T follicular helper cell (primary cell): ENCODE data around the gene AFMID.
"Not testable (repeated sequence)": the region's sequence is repeated elsewhere in the genome, so short reads cannot be mapped to it uniquely, and the experiment has no call there.

Experiments
- DNase-seq: peaks from one replicate; pipeline ENCODE4 v3.0.0-alpha.2; 2020; ENCODE audit warnings: low read depth

AFMID gene

DNA sequence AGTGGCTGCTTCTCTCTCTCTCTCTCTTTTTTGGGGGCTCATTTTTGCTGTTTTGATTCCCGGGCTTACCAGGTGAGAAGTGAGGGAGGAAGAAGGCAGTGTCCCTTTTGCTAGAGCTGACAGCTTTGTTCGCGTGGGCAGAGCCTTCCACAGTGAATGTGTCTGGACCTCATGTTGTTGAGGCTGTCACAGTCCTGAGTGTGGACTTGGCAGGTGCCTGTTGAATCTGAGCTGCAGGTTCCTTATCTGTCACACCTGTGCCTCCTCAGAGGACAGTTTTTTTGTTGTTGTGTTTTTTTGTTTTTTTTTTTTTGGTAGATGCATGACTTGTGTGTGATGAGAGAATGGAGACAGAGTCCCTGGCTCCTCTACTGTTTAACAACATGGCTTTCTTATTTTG lies 36.6 kb downstream of the AFMID start:
- no peak for DNase-seq

DNA sequence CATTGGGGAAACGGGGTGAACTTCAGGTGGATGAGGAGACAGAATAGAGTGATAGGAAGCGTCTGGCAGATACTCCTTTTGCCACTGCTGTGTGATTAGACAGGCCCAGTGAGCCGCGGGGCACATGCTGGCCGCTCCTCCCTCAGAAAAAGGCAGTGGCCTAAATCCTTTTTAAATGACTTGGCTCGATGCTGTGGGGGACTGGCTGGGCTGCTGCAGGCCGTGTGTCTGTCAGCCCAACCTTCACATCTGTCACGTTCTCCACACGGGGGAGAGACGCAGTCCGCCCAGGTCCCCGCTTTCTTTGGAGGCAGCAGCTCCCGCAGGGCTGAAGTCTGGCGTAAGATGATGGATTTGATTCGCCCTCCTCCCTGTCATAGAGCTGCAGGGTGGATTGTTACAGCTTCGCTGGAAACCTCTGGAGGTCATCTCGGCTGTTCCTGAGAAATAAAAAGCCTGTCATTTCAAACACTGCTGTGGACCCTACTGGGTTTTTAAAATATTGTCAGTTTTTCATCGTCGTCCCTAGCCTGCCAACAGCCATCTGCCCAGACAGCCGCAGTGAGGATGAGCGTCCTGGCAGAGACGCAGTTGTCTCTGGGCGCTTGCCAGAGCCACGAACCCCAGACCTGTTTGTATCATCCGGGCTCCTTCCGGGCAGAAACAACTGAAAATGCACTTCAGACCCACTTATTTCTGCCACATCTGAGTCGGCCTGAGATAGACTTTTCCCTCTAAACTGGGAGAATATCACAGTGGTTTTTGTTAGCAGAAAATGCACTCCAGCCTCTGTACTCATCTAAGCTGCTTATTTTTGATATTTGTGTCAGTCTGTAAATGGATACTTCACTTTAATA lies 37.3 kb downstream of the AFMID start:
- no peak for DNase-seq

DNA sequence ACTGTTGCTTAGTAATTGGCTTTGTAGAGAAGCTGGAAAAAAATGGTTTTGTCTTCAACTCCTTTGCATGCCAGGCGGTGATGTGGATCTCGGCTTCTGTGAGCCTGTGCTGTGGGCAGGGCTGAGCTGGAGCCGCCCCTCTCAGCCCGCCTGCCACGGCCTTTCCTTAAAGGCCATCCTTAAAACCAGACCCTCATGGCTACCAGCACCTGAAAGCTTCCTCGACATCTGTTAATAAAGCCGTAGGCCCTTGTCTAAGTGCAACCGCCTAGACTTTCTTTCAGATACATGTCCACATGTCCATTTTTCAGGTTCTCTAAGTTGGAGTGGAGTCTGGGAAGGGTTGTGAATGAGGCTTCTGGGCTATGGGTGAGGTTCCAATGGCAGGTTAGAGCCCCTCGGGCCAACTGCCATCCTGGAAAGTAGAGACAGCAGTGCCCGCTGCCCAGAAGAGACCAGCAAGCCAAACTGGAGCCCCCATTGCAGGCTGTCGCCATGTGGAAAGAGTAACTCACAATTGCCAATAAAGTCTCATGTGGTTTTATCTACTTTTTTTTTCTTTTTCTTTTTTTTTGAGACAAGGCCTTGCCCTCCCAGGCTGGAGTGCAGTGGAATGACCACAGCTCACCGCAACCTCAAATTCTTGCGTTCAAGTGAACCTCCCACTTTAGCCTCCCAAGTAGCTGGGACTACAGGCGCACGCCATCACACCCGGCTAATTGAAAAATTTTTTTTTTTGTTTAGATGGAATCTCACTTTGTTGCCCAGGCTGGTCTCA lies 38.1 kb downstream of the AFMID start:
- DNase-seq: no peak

DNA sequence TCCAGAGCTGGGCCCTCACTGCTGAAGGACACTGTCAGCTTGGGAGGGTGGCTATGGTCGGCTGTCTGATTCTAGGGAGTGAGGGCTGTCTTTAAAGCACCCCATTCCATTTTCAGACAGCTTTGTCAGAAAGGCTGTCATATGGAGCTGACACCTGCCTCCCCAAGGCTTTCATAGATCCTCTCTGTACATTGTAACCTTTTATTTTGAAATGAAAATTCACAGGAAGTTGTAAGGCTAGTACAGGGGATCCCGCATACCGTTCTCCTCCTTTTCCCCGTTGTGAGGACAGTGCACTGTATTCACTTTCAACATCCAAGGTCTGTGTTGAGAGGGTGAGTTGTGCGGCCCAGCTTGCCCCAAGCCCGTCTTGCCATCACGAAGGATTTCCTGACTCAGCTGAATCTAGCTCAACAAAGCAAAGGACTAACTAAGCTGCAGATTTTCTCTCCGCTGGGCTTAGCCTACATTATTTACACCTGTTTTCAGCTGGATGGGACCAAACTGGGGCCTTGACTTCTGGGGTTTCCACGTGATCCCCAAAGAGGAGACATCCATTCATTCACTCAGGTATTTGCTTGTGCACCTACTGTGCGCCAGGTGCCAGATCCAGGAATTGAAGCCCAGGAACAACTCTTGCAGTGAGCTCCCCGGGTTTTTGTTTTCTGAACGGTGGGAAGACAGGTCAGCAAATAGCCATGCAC lies 39.0 kb downstream of the AFMID start:
- no peak for DNase-seq

DNA sequence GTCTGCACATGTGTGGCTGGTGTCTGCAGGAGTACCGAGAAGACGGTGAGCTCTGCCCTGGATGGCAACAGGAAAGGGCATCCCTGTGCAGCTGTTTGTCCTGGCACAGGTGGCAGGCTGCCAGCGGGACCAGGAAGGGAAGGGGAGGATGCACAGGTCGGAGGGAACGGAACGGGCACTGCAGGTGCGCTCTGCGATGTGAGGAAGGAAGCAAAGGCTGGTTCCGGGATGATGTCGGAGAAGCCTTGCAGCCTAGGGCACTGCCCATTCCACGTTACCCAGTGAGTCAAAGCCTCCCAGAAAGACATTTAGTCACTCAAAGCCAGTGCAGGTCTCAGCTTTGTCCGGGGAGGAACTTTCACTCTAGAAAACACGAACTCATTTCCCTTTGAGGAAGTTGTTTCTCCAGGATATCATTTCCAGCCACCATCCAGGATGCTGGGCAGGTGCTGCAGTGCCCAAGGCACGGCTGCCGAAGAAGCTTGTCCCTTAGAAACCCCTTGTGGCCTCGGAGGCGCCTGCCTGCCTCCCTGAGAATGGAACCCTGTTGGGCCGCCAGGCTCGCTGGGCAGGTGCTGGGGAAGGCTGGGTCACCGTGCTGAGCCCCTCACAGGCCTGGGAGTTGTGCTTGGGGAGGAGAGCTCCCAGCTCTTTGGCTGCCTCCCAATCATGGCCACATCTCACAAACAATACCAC lies 39.7 kb downstream of the AFMID start:
- no peak for DNase-seq

DNA sequence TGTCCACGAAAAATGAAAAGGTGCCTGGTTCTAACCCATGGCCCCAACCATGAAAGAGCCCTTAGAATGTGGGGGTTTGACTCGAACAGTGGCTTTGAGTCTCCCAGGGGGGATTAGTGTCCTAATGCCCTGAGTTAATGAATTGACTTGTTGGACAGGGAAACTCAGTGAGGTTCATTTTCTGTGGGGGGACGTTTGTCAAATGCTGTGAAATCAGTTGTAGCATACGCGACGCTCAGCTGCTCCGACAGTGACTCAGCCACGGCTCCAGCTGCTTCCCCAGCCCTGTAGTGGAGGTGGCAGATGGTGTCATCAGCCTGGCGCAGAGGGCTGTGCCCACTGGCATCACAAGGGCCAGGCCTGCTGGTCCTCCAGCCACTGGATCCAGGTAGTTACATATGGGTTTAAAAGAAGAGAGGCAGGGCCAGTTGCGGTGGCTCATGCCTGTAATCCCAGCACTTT lies 40.3 kb downstream of the AFMID start:
- DNase-seq: no peak

DNA sequence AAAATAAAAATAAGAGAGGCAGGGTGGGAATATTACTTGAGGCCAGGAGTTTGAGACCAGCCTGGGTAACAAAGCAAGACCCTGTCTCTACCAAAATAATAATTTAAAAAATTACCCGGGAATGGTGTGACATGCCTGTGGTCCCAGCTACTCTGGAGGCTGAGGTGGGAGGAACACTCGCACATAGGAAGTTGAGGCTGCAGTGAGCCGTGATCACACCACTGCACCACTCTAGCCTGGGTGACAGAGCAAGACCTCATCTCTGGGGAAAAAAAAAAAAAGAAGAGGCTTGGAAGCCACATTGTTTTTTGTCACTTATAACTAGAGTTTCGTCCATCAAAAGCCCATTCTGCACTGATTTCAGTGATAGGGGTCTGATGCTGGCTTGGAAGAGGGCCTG lies 41.0 kb downstream of the AFMID start:
- no peak for DNase-seq

DNA sequence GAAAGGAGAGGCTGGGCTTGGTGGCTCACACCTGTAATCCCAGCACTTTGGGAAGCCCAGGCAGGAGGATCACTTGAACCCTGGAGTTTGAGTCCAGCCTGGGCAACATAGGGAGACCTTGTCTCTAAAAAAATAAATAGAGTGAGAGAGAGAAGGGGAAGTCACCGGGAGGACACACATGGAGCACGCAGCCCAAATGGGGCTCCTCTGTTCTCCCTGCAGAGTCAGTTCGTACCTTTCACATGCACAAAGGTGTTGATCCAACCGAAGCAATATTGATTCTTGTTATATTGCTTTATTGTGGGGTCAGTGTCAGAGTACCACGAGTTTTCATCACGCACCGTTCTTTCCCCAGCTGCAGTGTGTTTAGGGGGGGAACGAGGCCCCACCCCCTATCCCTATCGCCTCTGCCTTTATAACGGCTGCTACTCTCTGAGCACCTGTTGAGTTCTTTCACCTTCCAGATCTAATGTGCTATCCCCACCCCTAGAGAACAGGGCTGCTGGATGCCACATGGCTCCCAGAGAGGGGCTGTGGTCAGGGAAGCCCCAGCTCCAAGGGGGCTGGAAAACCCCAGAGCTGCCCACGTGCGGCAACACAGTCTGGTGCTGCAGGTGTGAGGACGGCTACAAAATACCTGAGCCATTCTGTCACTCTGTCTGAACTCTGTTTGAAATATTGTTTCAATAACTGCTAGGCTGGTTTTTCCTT lies 43.2 kb downstream of the AFMID start:
- no peak for DNase-seq

DNA sequence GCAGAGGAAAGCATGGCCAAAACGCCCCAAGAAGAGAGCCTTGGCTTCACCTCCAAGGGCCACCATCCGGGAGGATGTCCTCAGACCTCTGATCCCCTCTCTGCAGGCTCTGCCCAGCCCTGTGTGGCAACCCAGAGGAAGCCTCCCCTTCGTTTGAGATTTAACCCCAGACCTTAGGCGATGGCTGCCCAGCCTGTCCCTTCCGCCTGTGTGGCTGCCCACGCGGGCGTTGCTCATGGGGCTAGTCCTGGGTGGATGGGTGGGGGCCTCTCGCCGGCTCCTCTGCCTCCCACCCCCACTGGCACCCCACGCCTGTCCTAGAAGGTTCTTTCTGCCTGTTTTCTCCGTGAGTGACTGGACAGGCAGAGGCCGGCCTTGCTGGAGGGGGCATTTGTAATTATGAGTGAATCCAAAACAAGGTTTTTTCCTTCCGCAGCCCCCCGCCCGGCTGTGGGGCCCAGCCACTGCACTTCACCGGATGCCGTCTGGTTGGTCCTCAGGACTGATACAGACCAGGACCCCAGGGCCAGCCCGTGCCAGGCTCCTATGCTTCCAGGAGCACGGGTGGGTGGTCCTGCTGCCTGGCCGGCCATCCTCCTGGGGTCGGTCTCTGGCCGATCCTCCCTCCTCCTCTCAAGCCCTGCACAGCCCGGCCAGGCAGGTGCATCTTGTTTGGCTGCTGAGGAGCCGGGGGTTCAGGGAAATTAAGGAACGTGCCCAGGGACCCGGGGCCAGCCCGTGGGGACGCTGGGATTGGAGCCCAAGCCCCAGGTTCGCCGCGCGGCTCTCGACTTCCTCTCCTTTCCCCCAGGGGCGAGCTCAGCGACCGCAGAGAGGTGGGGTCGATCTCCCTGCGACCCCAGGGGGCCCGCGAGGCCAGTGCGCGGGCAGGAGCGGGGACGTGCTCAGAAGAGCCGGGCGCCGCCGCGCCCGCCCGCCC lies 44.1 kb downstream of the AFMID start, which contains the start of gene TMEM235:
TSS of gene TMEM235 (plus strand) at position 636 of the 940 bp plus-strand sequence. CDS start 393 bp downstream, outside the sequence.
- no peak for DNase-seq

DNA sequence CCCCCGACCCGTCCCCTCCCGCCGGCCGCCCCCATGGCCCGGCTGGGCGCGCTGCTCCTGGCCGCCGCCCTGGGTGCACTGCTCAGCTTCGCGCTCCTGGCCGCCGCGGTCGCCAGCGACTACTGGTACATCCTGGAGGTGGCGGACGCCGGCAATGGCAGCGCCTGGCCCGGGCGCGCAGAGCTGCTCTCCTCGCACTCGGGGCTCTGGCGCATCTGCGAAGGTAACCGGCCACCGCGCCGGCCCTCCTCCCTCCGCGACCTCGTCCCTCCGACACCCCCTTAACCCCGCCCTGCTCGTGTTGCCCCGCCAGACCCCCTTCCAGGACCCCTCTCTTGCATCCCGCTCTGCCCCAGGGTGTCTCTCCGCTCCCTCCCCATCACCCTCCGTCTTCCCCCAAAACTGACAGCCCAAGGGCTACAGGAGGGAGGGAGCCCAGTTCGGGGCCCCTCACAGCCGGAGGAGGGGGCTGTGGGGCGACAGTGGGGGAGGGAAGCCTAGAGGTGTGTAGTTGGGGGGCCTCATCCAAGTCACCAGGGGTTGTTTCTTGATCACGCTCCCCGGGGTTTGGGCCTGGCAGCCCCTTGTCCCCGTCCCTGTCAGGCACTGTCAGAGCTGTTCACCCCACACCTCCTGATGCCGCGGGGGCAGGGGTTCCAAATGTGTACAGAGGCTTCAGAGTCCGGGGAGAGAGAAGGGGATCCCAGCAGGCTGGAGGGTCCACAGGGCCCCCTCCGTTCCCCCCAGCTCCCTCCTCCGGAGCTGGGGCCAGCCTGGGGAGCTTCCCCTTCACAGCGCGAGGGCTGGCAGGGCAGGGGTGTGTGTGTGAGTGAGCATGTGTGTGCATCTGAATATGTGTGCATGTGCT lies 45.1 kb downstream of the AFMID start:
- no peak for DNase-seq

DNA sequence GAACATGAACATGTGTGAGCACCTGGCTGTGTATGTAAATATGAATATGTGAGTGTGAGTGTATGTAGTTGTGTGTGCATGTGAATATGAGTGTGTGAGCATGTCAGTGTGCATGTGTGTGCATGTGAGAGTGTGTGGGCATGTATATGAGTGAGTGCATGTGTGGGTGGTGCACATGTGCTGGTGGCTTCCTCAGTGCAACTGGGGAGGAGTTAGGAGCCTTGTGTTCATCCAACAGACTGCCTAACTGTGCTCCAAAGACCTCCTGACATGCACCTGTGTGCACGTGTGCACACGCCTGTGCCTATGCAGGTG lies 45.7 kb downstream of the AFMID start:
- no peak for DNase-seq

DNA sequence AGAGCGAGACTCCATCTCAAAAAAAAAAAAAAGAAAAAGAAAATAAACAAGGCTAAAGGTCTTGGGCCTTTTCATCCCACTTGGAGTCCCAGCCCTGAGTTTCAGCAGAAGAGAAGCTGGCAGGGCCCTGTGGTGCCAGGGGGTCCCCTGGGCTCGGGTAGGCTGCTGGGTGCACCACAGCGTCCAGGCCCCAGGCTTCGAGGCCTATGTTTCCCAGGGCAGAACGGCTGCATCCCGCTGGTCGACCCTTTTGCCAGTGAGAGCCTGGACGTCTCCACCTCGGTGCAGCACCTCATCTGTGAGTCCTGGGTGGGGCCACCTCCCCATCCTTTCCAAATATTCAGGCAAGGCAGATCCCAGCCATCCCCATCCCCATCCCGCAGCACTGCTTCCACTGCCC lies 46.5 kb downstream of the AFMID start:
- DNase-seq: no peak

DNA sequence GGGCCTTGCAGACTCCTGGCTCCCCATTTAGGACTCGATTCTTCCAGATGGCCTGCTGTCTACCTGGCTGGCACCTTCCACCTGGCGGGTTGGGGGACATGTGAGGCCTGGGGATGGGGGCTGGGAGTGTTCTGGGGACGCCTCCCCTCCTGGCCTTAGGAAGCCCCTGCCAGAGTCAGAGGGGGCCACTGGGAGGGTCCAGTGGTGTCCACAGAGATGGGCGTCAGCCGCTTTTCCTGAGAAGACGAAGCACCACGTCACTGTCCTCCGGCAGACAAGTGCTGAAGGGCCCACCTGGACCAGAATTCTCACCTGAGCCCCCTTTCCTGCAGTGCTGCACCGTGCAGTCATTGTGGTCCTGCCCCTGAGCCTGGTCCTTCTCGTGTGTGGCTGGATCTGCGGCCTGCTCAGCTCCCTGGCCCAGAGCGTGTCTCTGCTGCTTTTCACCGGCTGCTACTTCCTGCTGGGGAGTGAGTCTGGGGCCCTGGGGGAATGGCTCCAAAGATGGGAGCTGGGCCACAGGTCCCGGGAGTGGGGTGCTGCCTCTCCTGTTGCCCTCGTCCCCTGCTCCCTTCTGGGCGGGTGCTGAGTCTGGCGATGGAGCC lies 47.2 kb downstream of the AFMID start:
- no peak for DNase-seq

DNA sequence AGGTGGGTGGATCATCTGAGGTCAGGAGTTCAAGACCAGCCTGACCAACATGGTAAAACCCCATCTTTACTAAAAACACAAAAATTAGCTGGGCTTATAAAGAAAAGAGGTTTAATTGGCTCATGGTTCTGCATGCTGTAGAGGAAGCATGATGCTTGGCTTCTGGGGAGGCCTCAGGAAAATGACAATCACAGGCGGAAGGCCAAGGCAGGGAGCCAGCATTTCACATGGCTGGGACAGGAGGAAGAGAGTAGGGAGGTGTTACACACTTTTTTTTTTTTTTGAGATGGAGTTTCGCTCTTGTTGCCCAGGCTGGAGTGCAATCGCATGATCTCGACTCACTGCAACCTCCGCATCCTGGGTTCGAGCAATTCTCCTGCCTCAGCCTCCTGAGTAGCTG lies 47.9 kb downstream of the AFMID start:
- not testable (repeated sequence) for DNase-seq

DNA sequence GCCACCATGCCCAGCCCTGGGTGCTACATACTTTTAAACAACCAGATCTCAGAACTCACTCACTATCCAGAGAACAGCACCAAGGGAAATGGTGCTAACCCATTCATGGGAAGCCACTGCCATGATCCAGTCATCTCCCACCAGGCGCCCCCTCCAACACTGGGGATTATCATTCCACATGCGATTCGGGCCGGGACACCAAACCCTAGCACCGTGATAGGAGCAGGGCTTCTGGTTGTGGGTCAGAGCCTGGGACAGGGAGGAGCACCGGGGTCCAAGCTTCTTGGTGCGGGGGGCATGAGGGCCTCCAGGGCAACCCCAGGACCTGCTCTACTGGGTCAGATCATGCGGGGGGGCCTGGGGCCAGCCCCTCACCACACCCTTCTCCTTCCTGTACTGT lies 48.7 kb downstream of the AFMID start:
- no peak for DNase-seq

DNA sequence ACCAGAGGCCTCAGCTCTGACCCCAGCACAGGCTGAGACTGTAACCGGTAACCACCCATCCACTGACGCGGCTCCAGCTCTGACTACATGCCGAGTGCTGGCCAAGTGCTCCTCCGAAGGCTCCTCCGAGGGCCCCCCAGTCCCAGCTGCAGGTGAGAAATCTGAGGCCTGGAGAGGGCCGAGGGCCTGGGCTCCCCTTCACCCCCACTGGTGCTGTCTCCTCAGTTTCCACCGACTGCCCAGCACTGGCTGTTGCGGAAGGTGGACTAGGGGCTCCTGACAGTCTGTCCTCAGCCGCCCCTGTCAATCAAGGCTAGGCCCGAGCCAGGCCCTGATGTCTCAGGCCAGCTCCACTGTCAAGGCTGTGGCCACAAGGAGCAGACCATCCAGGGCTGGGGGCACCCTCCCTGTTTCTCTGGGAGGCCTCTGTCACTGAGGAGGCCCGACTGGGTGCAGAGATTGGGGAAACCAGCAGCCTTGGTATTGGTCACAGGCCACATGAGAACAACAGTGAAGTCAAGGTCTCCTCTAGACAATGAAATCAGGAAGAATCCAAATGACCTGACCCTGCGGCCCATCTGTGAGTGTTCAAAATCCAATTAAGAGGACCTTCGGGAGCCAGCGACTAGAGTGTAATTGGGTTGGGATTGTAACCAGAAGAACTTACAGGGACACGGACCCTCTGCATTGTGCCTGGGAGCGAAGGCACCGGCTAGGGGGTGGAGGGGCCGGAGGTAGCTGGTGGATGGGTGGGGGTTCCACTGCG lies 49.4 kb downstream of the AFMID start:
- no peak for DNase-seq

DNA sequence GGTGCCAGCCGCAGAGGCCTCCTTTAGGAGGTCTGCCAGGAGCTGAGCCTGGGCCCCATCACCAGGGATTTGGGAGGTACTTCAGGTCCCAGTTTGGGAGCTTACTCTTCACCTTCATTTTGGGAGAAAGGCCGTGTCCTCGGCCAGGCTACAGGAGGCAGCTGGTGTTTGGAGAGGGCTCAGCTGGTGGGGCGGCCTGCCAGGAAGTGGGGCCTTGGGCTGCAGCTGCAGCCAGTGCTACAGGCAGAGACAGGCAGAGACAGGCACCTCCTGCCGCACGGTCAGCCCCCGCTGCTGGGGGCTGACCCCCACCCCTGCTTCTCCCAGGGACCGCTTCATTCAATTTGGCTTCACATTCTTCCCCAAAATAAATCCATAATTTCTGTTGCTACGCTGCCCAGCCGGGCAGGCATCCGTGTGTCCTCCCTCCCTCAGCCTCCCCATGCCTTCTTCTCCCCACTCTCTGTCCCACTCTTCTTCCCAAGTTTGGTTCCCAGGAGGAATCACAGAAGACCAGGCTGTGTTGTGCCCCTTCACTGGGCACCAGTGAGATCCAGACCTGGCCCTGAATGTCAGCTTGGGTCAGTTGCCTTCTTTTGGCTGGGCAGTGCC lies 50.3 kb downstream of the AFMID start:
- DNase-seq: no peak
